ENCODE measurements around the gene ADAMTSL3. TPM values are rescaled to one million over a fixed set of nuclear protein-coding genes. Genes with fewer than 3 reads are reported as not detected.

Gene ADAMTSL3
- total and polyA plus RNA-seq, 2 of the 8 experiments (the other 6 are each of a cell fraction or from before 2014, with no cell fraction given): 0.35 to 1.4 TPM

DNA sequence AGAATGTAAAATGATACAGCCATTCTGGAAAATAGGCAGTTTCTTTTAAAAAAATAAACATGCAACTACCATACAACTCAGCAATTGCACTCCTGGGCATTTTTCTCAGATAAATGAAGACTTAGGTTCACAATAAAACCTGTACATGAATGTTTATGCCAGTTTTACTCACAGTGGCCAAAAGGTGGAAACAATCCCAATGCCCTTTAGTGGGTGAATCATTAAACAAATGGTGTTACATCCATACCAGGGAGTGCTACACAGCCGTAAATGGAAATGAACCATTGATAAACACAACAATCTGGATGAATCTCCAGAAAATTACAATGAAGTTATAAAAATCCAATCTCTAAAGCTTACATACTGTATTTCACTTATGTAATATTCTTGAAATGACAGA is 140.3 kb downstream of the ADAMTSL3 start:
- ChIA-PET CTCF (ENCODE audit: partially characterized antibody) (no interaction called here), POLR2A (ENCODE audit: partially characterized antibody) (no interaction called here)
- Histone ChIP-seq H2BK12ac (ENCODE audit: low read depth, low read length) (no peak overlapping the region), H3K23me2 (ENCODE audit: low read depth, low read length) (no peaks in the 10 kb centered on the region; the same call in 1 of the 2 replicates), H3K79me1 (ENCODE audit: low read depth, low read length) (no peaks in the 10 kb centered on the region), H3K27me3 (replicated peaks in 1 of 4; ENCODE audit: control insufficient read depth in 3 of 4, extremely low read depth in 1 of 4, insufficient read depth in 3 of 4, low read length in 3 of 4) (no peaks in the 10 kb centered on the region), H3K14ac (ENCODE audit: insufficient read length) (no peak overlapping the region), H2BK5ac (ENCODE audit: low read depth, low read length) (no peak overlapping the region), H3K36me3 (ENCODE audit: control insufficient read depth in 2 of 4, insufficient read depth in 4 of 4, low read length in 3 of 4) (no peaks in the 10 kb centered on the region), H2BK20ac (ENCODE audit: low read length) (no peak overlapping the region), H2BK120ac (replicated peaks; ENCODE audit: low read depth, low read length) (no peak overlapping the region), H4K91ac (replicated peaks; ENCODE audit: insufficient read length, low read length) (no peak overlapping the region), H3K9ac (replicated peaks in 1 of 4; ENCODE audit: extremely low read depth in 1 of 4, low read depth in 3 of 4, low read length in 3 of 4) (no peak overlapping the region), H3K4me1 (replicated peaks in 1 of 4; ENCODE audit: control insufficient read depth in 3 of 4, insufficient read depth in 4 of 4, low read length in 3 of 4) (no peaks in the 10 kb centered on the region), H3K4me2 (ENCODE audit: insufficient read depth in 1 of 2, low read depth in 2 of 2, low read length in 2 of 2) (no peak overlapping the region), H2BK15ac (ENCODE audit: low read length) (no peak overlapping the region), H4K5ac (ENCODE audit: insufficient read length, low read depth, low read length) (no peak overlapping the region), H3K79me2 (ENCODE audit: control insufficient read depth in 1 of 2, insufficient read depth in 2 of 2, low read length in 2 of 2) (no peaks in the 10 kb centered on the region), H3K4me3 (ENCODE audit: extremely low read depth in 1 of 4, insufficient read depth in 2 of 4, low read depth in 3 of 4, low read length in 4 of 4) (no peak overlapping the region), H4K8ac (ENCODE audit: extremely low read depth, insufficient read depth, low read length) (no peak overlapping the region), H4K20me1 (replicated peaks in 1 of 2; ENCODE audit: control insufficient read depth in 1 of 2, insufficient read depth in 2 of 2, low read length in 2 of 2) (no peaks in the 10 kb centered on the region), H2AK5ac (ENCODE audit: low read depth, low read length) (no peak overlapping the region), H3K4ac (replicated peaks; ENCODE audit: insufficient read length, low read depth, low read length) (no peak overlapping the region), H2AFZ (ENCODE audit: low read length) (no peak overlapping the region), H3K56ac (replicated peaks; ENCODE audit: insufficient read length, low read depth, low read length) (no peak overlapping the region), H3K9me3 (ENCODE audit: insufficient read depth in 2 of 2, low read depth in 1 of 2, low read length in 1 of 2) (no peaks in the 10 kb centered on the region), H3K27ac (ENCODE audit: low read depth, low read length) (no peak overlapping the region), H3K18ac (ENCODE audit: extremely low read depth, low read length) (no peak overlapping the region), H3K23ac (ENCODE audit: insufficient read length) (no peak overlapping the region)
- 93% methylated on average over 1 of the region's 1 CpG; no CpG with 5 or more reads in 1 of the 2 experiments for WGBS, 2 experiments (ENCODE audit: extremely low coverage in 1 of 2, insufficient coverage in 1 of 2, insufficient read length in 1 of 2, insufficient replicate concordance in 2 of 2, low coverage in 1 of 2, low lambda C conversion rate in 2 of 2, missing lambda C conversion rate in 1 of 2)
- TF ChIP-seq TEAD4 (IDR thresholded peaks at IDR 0.05; ENCODE audit: low read depth, low read length) (no peak), HDAC2 (IDR thresholded peaks at IDR 0.05; ENCODE audit: borderline replicate concordance in 1 of 2, low read depth in 2 of 2, low read length in 2 of 2) (no peak), TBP (IDR thresholded peaks at IDR 0.05; ENCODE audit: low read depth, low read length) (no peak), CEBPB (IDR thresholded peaks at IDR 0.05; ENCODE audit: low read depth, low read length) (no peak), NRF1 (IDR thresholded peaks at IDR 0.05; ENCODE audit: low read depth, low read length) (no peak), SP4 (IDR thresholded peaks at IDR 0.05; ENCODE audit: low read length) (no peak), RFX5 (IDR thresholded peaks at IDR 0.05; ENCODE audit: borderline replicate concordance, low read depth, low read length) (no peak), EZH2 (IDR thresholded peaks at IDR 0.05; ENCODE audit: low read depth, low read length, severe bottlenecking) (no peak), CHD1 (IDR thresholded peaks at IDR 0.05; ENCODE audit: low read depth, low read length) (no peak), HDAC6 (IDR thresholded peaks at IDR 0.05; ENCODE audit: low read depth, low read length) (no peak), TAF1 (IDR thresholded peaks at IDR 0.05; ENCODE audit: low read depth, low read length) (no peak), JUN (IDR thresholded peaks at IDR 0.05; ENCODE audit: low read depth, low read length) (no peak), NANOG (IDR thresholded peaks at IDR 0.05; ENCODE audit: insufficient read depth, low read depth, low read length, poor library complexity, severe bottlenecking) (no peak), KDM1A (IDR thresholded peaks at IDR 0.05; ENCODE audit: borderline replicate concordance, low read length) (no peak), SP2 (IDR thresholded peaks at IDR 0.05; ENCODE audit: low read length) (no peak), RBBP5 (IDR thresholded peaks at IDR 0.05; ENCODE audit: borderline replicate concordance, low read depth, low read length) (no peak)
- DNase-seq (ENCODE audit: low read depth in 1 of 2, low spot score in 2 of 2) (no peak), FAIRE-seq (no peak)
